NCI-H146 treated with DMSO at 0.1 percent for 48 hours (cell line): Measurements from ENCODE around the gene HLA-DOA.

Experiments
- DNase-seq: peaks from one replicate; lab custom pipeline; 2025; ENCODE audit not compliant: unreplicated experiment; lab: John Stamatoyannopoulos, UW

HLA-DOA gene

DNA sequence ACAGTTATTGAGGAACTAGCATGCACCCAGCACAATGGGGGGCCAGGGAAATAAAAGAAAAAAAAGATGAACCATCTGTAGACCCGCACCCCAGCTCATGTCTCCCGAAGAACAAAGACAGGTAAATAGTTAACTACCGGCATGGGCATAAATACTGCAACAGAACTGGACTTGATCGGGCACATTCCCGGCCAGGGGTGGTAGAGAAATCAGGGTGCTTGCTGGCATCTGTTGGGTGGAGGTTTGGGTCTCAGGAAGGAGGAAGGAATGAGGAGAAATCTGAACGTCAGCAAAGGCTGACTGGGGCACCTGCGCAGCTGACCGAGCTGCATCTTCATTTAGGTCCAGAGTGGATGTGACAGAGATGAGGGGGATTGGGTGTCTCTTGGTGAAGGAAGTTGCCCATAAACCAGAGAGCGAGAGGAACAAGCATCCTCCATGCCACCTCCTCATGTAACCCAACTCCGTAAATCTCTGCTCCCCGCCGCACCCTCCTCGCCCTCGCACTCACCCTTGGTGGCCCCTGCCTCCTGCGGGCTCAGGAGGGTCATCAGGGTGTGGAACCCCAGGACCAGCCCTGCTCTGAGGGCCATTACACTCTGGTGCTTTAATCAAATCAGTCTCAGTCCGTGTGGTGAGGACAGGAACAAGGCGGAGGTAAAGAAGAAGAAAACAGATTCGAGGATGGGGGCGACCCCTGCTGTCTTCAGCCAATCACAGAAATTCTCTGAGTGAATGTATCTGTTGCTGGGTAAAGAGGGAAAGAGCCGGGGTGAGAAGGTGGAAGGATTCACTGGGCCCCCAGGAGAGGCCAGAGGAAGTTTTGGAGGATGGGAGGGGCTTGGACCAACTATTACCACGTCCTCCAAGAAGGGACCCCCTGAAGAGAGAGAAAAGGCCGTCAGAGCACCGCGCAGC, at the start of gene HLA-DOA:
HLA-DOA (minus strand) TSS at position 648 of the 918 bp plus-strand sequence.
- DNase-seq, result no peak

DNA sequence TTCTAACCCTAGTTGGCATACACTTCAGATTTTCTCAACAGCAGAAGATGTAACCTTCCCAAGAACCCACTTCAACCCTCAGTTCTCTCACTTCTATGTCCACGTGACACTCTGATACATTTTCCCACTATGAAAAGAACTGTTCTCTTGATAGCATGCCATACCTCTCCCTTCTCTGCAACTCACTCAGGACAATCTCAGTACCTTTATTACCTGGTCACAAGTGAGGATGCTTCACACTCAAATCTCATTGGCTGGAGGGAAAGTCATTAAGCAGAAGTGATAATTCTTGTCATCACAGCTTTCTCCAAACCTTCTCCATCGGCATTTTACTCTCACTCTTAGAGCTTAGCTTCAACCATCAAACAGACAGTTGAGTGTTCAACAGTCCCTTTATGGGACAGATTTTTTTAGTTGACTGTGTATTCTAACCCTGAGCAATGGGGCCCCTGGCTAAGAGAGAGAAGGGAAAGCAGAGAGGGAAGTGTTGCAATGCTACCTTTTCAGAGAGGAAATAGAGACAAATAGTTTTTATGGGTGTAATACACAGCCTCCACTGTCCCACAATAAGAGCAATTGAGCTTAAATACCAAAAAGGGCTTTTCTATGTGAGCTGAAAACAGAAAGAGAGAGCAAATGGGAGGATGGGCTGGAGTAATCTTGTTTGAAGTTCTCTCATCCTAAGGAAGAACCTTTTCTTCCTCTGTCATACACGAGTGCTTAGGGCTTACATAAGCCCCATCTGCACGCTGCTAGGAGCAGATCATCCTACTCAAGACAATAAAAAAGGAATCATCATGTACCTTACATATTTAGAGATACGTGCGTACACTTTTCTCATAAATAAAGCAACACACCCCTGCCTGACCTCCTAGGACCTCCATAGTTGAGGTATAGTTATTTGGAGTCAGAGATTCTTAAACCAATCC, 48.1 kb upstream of the HLA-DOA start:
- no peak for DNase-seq

DNA sequence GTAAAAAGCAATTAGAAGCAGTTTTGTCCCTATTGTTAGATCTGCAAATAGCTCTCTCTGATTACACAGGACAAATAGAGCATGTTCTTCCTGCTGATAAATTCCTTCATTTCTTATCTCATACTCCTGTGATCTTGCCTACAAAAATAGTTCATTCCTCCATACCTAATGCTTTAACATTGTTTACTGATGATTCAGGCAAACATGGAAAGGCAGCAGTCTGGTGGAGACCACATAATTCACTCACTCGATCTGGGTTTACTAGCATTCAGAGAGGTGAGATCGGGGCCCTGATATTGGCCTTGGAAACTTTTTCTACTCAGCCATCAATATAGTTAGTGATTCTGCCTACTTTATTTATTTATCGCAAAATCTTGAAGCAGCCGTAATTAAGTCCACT, 43.8 kb upstream of the HLA-DOA start:
- DNase-seq, result no peak

DNA sequence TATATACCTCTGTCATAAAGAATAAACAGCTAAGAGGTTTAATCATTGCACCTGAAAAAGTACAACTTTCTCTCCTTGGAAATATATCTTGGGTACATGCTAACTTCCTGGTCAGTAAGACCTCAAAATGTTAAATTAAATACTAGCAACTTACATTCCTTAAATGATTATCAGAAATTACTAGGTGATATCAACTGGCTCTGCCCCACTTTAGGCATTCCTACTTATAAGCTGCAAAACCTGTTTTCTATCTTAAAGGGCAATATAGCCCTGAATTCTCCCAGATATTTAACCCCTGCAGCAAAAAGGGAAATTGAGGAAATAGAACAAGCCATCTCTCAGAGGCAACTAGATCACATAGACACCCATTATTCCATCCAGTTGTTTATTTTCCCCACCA, 43.2 kb upstream of the HLA-DOA start:
- no peak for DNase-seq

DNA sequence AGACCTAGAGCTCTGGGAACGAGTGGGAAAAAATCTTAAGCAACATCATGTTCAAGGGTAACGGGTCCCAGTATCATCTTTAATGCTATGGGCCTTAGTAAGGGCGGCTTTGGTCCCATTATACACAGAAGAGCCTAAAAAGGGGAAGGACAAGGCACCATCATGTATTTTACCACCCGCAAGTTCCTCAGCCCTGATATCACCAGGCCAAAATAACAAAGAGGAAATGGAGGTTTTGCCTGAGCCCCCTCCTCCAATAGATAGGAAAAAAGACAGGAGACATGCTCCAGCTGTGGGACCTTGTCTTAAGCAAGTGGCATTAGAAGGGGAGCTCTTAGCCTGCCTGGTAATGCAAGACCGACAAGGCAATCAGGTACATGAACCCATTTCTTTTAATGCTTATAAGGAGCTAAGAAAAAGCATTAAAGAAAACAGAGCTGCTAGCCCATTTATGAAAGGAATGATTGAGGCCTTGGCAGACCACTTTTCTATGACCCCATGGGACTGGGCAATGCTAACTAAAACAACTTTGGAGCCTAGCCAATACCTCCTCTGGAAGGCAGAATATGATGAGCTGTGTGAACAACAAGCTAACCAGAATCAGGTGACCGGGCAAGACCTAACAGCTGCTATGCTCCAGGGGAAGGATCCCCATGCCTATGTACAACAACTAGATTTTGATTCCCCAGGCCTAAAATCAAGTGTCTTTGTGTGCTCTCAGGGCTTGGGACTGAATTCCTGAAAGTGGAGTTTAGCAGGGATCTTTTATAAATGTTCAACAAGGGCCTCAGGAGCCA, 40.8 kb upstream of the HLA-DOA start:
- DNase-seq, result no peak

DNA sequence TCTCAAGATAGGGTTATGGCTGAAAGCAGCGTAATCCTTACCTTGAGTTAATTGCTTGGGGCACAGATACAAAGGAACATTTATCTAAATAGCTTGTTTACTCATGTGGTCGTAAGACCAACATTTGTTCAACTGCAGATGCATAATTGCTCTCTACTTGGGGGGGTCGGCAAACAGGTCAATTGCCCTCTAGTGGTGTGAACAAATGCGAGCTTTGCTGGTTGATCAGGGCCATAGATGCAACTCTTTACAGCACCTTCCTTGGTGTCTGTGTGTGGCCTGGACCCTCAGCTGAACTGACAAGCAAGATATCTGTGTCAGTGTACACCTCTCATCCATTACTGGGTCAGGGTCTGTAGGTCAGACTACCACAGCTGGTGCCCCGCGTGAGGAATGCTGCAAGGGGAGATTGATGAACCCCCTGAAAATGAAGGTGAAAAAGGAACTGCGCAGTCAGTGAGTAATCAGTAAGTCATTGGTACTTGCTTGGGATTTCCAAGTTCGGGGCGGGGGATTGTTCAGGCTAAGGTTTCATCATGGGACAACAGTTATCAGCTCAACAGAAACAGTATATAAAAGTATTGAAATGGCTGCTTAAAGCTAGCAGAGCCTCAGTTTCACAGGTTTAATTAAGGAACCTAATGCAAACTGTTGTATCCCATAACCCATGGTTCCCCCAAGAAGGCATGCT, 40.1 kb upstream of the HLA-DOA start:
- DNase-seq, result no peak

DNA sequence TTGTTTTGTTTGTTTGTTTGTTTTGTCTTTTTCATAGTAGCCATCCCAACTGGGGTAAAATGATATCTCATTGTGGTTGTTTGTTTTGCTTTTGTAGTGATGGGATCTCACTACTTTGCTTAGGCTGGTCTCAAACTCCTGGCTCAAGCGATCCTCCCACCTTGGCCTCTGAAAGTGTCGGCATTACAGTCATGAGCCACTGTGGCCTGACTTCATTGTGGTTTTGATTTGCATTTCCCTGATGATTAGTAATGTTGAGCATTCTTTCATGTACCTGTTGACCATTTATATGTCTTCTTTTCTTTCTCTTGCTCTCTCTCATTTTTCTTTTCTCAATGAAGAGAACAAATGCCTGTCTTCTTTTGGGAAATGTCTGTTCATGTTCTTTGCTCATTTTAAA, 30.8 kb upstream of the HLA-DOA start:
- no peak for DNase-seq

DNA sequence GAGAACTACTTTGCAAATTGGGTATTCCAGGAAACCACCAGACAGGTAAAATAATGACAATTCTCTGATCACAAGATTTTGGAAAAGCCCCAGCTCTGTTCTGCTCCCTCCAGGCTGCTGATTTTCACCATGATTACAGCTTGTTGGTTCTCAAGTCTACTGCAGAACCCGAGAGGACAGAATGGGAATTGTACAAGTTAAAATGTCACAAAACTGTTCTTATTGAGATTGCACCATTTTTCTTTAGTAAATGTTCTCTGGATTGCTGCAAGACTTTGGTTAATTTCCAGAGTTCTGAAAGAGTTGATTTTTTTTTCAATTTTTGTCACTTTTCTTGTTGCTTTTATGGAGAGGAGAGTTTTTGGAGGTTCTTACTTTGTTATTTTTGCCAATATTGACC, 27.1 kb upstream of the HLA-DOA start:
- no peak for DNase-seq

DNA sequence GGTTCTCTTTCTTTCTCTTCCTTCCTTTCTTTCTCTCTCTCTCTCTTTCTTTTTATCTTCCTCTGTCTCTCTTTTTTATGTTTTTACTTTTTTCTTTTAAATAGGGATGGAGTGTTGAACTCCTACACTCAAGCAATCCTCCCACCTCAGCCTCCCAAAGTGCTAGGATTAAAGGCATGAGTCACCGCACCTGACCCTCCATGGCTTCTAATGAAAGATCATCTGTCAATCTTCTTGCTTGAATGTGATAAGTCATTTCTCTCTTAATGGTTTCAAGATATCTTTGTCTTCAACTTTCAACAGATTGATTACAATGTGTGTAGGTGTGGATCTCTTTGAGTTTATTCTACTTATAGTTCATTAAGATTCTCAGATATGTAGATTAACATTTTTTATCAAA, 25.2 kb upstream of the HLA-DOA start:
- DNase-seq, result no peak

DNA sequence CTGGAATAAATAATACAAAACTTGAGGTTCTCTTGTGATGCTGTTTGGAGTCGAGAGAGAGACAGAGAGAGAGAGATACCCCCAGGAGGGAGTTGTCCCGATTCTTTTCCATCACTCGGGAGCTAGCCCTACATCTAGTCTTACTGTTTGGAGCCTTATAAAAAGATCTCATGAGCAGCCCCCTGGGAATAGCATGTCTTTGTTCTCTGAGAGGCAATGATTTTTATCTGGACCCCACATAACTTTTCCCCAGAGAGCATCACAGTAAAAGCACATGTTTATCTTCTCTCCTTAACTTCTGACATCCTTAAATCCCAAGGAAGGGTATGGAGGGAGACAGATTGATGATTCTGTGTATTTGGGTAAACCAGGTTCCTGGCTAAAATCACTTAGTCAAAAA, 20.9 kb upstream of the HLA-DOA start:
- DNase-seq, result no peak

DNA sequence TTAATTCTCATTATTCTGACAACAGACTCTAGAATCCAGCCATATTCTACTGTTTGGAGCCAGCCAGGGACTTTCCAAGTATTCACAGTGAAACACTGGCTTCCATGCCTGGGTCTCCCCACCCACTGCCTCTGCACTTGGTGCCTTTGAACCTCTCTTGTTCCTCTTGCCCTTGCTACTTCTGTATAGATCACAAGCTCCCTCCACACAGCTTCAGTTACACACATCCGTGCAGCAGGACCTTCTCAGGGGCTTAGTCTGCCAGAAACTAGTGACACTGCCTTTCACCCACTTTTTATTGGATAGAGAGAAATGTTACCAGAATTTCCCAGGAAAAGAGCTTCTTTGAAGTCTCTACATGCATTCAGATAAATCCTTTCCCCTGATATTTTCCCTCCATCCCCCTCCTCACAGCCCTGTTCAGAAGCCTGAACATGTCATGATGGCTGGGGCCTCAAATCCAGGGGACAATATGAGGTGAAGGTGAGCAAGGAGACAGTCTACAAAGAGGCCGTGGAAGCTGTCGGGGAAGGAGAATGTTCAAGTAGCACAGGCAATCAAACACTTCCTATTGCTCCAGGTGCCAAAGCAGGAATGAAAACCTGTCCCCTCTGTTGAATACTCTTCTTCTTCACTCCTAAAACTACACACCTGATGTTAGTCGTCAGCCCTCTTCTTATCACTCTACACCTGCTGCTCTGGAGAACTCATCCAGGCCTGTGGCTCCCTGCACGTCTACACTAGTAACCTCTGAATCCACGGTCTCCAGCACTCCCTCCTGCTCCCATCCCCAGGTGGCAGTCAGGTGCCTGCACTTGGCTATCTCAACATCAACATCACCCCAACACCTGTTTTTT, 20.2 kb upstream of the HLA-DOA start:
- DNase-seq, result no peak

DNA sequence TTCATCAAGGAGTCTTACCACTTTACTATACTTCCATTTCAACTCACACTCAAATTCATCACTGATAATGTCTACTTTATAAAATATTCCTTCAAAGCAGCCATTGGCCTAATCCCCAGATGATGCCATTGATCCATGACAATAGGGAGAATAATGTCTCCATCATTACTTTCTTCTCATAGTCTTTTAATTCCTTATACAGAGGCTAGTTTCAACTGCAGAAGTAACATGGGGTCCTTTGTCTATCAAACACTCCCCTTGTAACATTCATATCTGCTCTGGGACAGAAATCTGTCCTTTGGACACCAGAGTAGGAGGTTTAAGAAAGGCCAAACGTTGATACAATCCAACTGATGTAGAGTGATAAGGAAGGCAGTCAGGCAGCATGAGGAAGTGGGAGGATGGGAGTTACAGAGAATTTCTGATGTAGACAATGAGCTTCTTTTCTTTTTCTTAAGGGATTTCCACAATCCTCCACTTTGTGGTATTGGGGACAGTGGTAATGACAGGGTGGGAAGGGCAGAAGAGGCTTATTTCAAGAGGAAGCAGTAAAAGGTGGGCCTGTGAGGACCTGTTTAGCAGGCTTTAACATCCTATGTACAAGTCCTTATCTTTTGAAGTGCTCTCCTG, 18.9 kb upstream of the HLA-DOA start:
- DNase-seq, result no peak

DNA sequence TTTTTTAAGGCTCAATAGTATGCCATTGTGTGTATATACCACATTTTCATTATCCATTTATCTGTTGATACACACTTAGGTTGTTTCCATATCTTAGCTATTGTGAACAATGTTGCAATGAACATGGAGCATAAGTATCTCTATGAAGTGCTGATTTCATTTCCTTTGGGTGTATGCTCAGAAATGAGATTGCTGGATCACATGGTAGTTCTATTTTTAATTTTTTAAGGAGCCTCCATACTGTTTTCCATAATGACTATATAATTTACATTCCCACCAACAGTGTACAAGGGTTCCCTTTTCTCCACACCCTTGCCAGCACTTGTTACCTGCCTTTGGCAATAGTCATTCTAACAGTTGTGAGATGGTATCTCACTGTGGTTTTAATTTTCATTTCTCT, 15.1 kb upstream of the HLA-DOA start:
- DNase-seq, result no peak

DNA sequence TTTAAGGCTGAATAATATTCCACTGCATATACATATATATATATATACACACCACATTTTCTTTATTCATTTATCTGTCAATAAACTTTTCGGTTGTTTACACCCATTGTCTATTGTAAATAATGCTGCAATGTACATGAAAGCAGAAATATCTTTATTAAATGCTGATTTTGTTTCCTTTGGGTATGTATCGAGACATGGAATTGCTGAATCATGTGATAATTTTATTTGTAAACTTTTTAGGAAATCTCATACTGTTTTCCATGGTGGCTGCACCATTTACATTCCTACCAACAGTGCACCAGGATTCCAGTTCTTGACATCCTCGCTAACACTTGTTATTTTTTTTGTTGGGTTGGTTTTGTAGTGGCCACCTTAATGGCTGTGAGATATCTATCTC, 14.1 kb upstream of the HLA-DOA start:
- no peak for DNase-seq

DNA sequence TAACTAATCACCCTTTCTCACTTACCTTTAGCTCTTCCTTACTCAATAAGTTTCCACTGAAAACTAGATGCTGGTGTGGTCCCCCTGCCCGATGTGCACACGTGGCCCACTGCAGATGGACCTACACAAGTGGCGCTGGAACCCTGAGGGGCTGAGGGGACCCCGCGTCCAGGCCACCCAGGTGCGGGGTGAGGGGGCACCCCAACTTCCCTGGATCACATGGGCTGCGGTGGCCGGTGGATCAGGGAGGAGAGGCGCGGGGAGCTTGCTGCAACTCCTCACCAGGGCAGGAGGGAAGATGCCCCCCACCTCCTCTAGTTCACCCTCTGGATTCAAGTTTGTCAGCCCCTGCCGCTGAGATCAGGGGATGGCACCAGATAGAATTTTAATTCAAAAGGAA, 12.5 kb upstream of the HLA-DOA start:
- DNase-seq, result no peak

DNA sequence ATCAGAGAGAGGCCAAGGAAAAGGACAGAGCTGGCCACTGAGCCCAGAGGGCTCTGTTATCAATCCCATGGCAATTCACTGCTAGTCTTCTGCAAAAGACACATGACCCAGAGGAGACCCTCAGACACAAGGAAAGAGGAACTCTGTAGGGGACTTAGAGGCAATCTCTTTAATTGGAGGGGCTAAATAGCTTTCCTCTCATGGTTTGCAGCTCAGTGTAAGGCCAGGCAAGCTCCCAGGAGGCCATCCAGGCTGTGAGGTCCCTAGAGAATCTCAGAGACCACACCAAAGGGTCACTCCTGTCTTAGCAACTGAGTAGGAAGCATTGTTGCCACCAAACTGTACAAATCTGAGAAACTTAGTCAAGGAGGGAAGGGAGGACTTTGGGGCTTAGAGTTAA, 10.0 kb upstream of the HLA-DOA start:
- DNase-seq, result no peak

DNA sequence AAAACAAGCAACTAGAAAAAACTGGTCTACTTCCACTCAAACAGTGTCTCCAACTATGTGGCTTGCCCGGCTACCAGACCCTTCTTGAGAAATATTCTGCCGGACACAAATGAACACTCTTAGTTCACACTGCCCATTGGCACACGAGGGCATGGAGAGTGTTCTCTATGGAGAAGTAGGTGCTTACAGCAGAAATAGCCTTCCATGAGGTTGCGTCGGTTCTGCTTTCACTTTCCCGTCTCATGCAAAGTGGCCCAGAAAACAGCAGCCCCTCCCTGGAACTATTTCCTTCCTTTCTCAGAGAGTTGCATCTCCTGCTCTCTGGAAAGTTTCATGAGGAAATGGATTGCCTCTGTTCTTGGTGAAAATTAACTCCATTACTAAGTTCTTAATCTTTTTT, 9.5 kb upstream of the HLA-DOA start:
- no peak for DNase-seq

DNA sequence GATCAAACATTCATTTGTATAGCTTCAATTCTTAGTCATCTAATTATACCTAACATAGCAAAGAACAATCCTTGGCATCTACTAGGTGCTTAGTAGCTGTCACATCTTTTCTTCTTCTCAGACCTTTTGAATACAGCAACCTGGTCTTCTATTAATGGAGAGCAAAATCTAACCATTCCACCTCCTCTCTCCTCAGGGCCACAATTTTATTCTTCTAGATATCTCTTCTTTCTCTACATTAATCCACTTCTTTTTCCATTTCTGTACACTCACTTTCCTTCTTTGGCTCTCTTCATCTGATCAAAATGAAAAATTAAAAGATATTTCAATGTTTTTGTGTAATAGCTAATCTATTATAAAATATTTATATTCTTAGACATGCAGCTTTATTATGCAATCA, 9.0 kb upstream of the HLA-DOA start:
- DNase-seq, result no peak

DNA sequence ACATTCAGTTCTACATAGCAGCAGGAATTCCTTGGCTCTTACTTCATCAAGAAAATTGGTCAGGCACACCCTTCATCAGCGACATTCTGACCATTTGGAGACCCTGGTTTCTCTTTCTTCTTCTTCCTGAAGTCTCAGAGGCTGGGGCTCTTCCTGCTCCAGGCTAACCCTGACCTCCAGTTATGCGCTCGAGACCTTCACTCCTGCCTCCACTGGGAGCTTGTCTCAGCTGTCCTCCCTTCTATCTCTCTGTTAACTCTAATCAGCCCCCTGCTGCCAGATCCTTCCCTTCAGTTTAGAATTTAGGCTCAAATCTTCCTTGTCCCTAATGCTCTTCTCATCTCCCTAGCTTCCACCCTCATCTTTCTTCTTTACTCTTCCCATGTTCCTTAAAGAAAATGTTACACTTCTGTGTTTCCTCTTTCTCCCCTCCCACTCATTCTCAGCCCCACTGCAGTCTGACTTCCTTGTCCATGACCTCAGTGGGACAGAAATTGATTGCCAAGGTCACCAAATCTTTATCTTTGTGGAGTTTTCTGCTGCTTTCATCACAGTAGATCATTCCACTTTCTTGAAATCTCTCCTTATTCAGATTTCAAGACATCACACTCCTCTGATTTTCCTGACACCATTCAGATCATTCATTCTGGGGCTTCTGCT, 8.4 kb upstream of the HLA-DOA start:
- no peak for DNase-seq
